IMR-90 (cell line): ENCODE data around the gene NALCN. TPM values are rescaled to one million over a fixed set of nuclear protein-coding genes. Genes with fewer than 3 reads are reported as not detected.

Experiments used
- ATAC-seq: fragments of 200-7000 bp; cut with Tn5 transposase; 2 replicates; pipeline ENCODE4 v1.9.1; 2020; ENCODE audit warnings: low read depth, mild to moderate bottlenecking, moderate library complexity
- BruUV-seq: library from RNA; stranded (reverse); fragments of 400-500 nt; replicated peaks from 2 replicates; lab custom pipeline; 2021; lab: Mats Ljungman, UMichigan
- CTCF ChIA-PET: fragments of 300-600 bp; formaldehyde crosslinking; extraction: SDS; loops from one replicate; lab custom pipeline; 2021; ENCODE audit warnings: antibody characterized with exemption; lab: Yijun Ruan, JAX
- POLR2A ChIA-PET: fragments of 300-600 bp; sonication (Branson Sonifier 250); formaldehyde crosslinking; loops from one replicate; lab custom pipeline; 2022; ENCODE audit warnings: antibody characterized with exemption; ENCODE audit not compliant: unreplicated experiment; lab: Charles Lee
- DNase-seq: peaks from one replicate; pipeline ENCODE4 v3.0.0; 2013
- H2AFZ ChIP-seq: replicated peaks from 2 replicates; pipeline ENCODE3; 2013; ENCODE audit warnings: low read length, mild to moderate bottlenecking; ENCODE audit not compliant: poor library complexity
- H2AK5ac ChIP-seq: 2 replicates; pipeline ENCODE4 v1.6.1; 2013; ENCODE audit warnings: low read depth, low read length, inconsistent platforms
- H2AK9ac ChIP-seq: replicated peaks from 2 replicates; pipeline ENCODE3; 2013; ENCODE audit warnings: mild to moderate bottlenecking, low read depth, low read length, moderate library complexity; ENCODE audit not compliant: poor library complexity
- H2BK120ac ChIP-seq: 2 replicates; pipeline ENCODE4 v1.6.1; 2013; ENCODE audit warnings: low read depth, low read length, inconsistent platforms
- H2BK15ac ChIP-seq: 3 replicates; pipeline ENCODE4 v1.6.1; 2013; ENCODE audit warnings: low read depth, low read length, inconsistent platforms
- H2BK20ac ChIP-seq: 2 replicates; pipeline ENCODE4 v1.6.1; 2013; ENCODE audit warnings: low read depth, mild to moderate bottlenecking, inconsistent platforms, low read length, moderate library complexity
- H2BK5ac ChIP-seq: 2 replicates; pipeline ENCODE4 v1.6.1; 2013; ENCODE audit warnings: mild to moderate bottlenecking, low read depth, low read length, inconsistent platforms; ENCODE audit not compliant: poor library complexity, severe bottlenecking
- H3K14ac ChIP-seq: replicated peaks from 2 replicates; pipeline ENCODE4 v1.6.1; 2013; ENCODE audit warnings: low read depth, low read length, inconsistent platforms
- H3K18ac ChIP-seq: 2 replicates; pipeline ENCODE4 v1.6.1; 2013; ENCODE audit warnings: low read depth, low read length, control low read depth
- H3K23ac ChIP-seq: 2 replicates; pipeline ENCODE4 v1.6.1; 2013; ENCODE audit warnings: low read depth, low read length, inconsistent platforms
- H3K27ac ChIP-seq: 2 replicates; pipeline ENCODE4 v1.5.1; 2013; ENCODE audit warnings: mild to moderate bottlenecking, control low read depth, low read length; ENCODE audit not compliant: insufficient read depth
- H3K27me3 ChIP-seq: 2 replicates; pipeline ENCODE4 v1.6.1; 2013; ENCODE audit warnings: low read length; ENCODE audit not compliant: control insufficient read depth, insufficient read depth
- H3K36me3 ChIP-seq: 2 replicates; pipeline ENCODE4 v1.6.1; 2013; ENCODE audit warnings: low read length, mixed read lengths; ENCODE audit not compliant: control insufficient read depth, insufficient read depth
- H3K4ac ChIP-seq: 2 replicates; pipeline ENCODE4 v1.6.1; 2013; ENCODE audit warnings: low read depth, low read length, inconsistent platforms
- H3K4me1 ChIP-seq: 2 replicates; pipeline ENCODE4 v1.6.1; 2013; ENCODE audit warnings: low read length, mixed read lengths; ENCODE audit not compliant: control insufficient read depth, insufficient read depth
- H3K4me2 ChIP-seq: 2 replicates; pipeline ENCODE4 v1.6.1; 2013; ENCODE audit warnings: low read depth, mild to moderate bottlenecking, control low read depth, low read length, moderate library complexity
- H3K4me3 ChIP-seq: 2 replicates; pipeline ENCODE4 v1.5.1; 2013; ENCODE audit warnings: low read depth, mild to moderate bottlenecking, control low read depth, low read length, moderate library complexity; ENCODE audit not compliant: insufficient read depth
- H3K56ac ChIP-seq: 2 replicates; pipeline ENCODE4 v1.6.1; 2013; ENCODE audit warnings: low read length, inconsistent platforms; ENCODE audit not compliant: insufficient read depth; ENCODE audit errors: extremely low read depth
- H3K79me1 ChIP-seq, 2 experiments: 2 replicates each; pipeline ENCODE4 v1.6.1; 2013; ENCODE audit warnings: low read length in 2 of 2, inconsistent platforms in 1 of 2, low read depth in 1 of 2
- H3K9ac ChIP-seq: 2 replicates; pipeline ENCODE4 v1.6.1; 2013; ENCODE audit warnings: low read depth, low read length, control low read depth
- H3K9me1 ChIP-seq: 2 replicates; pipeline ENCODE4 v1.6.1; 2013; ENCODE audit warnings: low read length, inconsistent platforms; ENCODE audit not compliant: insufficient read depth
- H3K9me3 ChIP-seq: 2 replicates; pipeline ENCODE4 v1.6.1; 2013; ENCODE audit warnings: low read length; ENCODE audit not compliant: control insufficient read depth, insufficient read depth
- H4K20me1 ChIP-seq: 2 replicates; pipeline ENCODE4 v1.6.1; 2013; ENCODE audit warnings: low read length, inconsistent platforms; ENCODE audit not compliant: insufficient read depth
- H4K5ac ChIP-seq: 2 replicates; pipeline ENCODE4 v1.6.1; 2013; ENCODE audit warnings: mild to moderate bottlenecking, low read depth, low read length, control low read depth
- H4K8ac ChIP-seq, 2 experiments: 2 replicates each; pipeline ENCODE4 v1.6.1; 2013; ENCODE audit warnings: low read depth in 2 of 2, low read length in 2 of 2, control low read depth in 1 of 2, inconsistent platforms in 1 of 2
- H4K91ac ChIP-seq: 2 replicates; pipeline ENCODE4 v1.6.1; 2013; ENCODE audit warnings: low read depth, low read length, inconsistent platforms; ENCODE audit not compliant: insufficient read depth
- BHLHE40 ChIP-seq: fragments of 150-350 bp; IDR thresholded peaks from 2 replicates; pipeline ENCODE4 v1.6.1; 2016; ENCODE audit warnings: mild to moderate bottlenecking, low read depth, low read length
- CEBPB ChIP-seq: IDR thresholded peaks from 2 replicates; pipeline ENCODE4 v1.6.1; 2012; ENCODE audit warnings: low read depth, low read length, improper control_type of control experiment
- CHD1 ChIP-seq: IDR thresholded peaks from 2 replicates; pipeline ENCODE4 v1.6.1; 2012; ENCODE audit warnings: low read depth, low read length, improper control_type of control experiment
- FOS ChIP-seq: fragments of 150-350 bp; IDR thresholded peaks from 2 replicates; pipeline ENCODE4 v1.6.1; 2016; ENCODE audit warnings: low read depth, low read length
- MAFK ChIP-seq: IDR thresholded peaks from 2 replicates; pipeline ENCODE4 v1.6.1; 2012; ENCODE audit warnings: low read depth, low read length, improper control_type of control experiment
- MAZ ChIP-seq: IDR thresholded peaks from 2 replicates; pipeline ENCODE4 v1.6.1; 2012; ENCODE audit warnings: low read depth, mild to moderate bottlenecking, low read length, improper control_type of control experiment, moderate library complexity, borderline replicate concordance
- MXI1 ChIP-seq: IDR thresholded peaks from 2 replicates; pipeline ENCODE4 v1.6.1; 2012; ENCODE audit warnings: low read depth, mild to moderate bottlenecking, low read length, moderate library complexity, borderline replicate concordance
- NFE2L2 ChIP-seq: fragments of 150-350 bp; IDR thresholded peaks from 2 replicates; pipeline ENCODE4 v1.6.1; 2016; ENCODE audit warnings: low read depth, mild to moderate bottlenecking, low read length
- POLR2A ChIP-seq: IDR thresholded peaks from 2 replicates; pipeline ENCODE4 v1.6.1; 2012; ENCODE audit warnings: mild to moderate bottlenecking, low read depth, low read length
- RAD21 ChIP-seq: IDR thresholded peaks from 2 replicates; pipeline ENCODE4 v1.6.1; 2012; ENCODE audit warnings: low read length, improper control_type of control experiment
- RCOR1 ChIP-seq: IDR thresholded peaks from 2 replicates; pipeline ENCODE4 v1.6.1; 2012; ENCODE audit warnings: mild to moderate bottlenecking, low read length, improper control_type of control experiment; ENCODE audit not compliant: insufficient replicate concordance
- RFX5 ChIP-seq: IDR thresholded peaks from 2 replicates; pipeline ENCODE4 v1.8.0; 2012; ENCODE audit warnings: low read depth, mild to moderate bottlenecking, low read length, moderate library complexity
- SMC3 ChIP-seq: fragments of 150-350 bp; IDR thresholded peaks from 2 replicates; pipeline ENCODE4 v1.6.1; 2016; ENCODE audit warnings: low read depth, mild to moderate bottlenecking, antibody characterized with exemption, low read length, moderate library complexity
- WGBS, 2 experiments: methylation state at CpG; one replicate each; pipeline versions ENCODE4 v1.1.5 to v1.1.7; 2013; ENCODE audit warnings: missing lambda C conversion rate in 2 of 2; ENCODE audit not compliant: insufficient read length in 1 of 2; ENCODE audit errors: extremely low coverage in 2 of 2; 5-methylcytosine and 5-hydroxymethylcytosine counted together
- dilution Hi-C: fragments of 300-500 bp; cut with HindIII; formaldehyde crosslinking; loops from one replicate; pipeline ENCODE4 v1.14.3; 2018; ENCODE audit warnings: low sequenced_read_pairs; ENCODE audit not compliant: unreplicated experiment
- in situ Hi-C: fragments of 300-500 bp; cut with MboI; formaldehyde crosslinking; loops from 3 replicates; pipeline ENCODE4 v1.14.3; 2019; ENCODE audit warnings: low sequenced_read_pairs, inconsistent platforms, mixed read lengths
- intact Hi-C: fragments of 100-400 bp; cut with micrococcal nuclease; formaldehyde crosslinking; loops from 2 replicates; pipeline ENCODE4 v1.10.0; 2022
- polyA plus RNA-seq, 3 experiments: library from polyadenylated mRNA; depleted of rRNA; stranded (reverse); fragments of >200 nt; gene quantifications; 2 replicates each; pipeline ENCODE4 v1.2.3, GENCODE V29; 2012; ENCODE audit warnings: low replicate concordance in 1 of 3
- total RNA-seq: library from RNA; depleted of rRNA; stranded (reverse); fragments of >200 nt; gene quantifications from 2 replicates; pipeline ENCODE4 v1.2.3, GENCODE V29; 2012
- TF ChIP-seq, protein P1 (sequence below): fragments of 150-350 bp; IDR thresholded peaks from 2 replicates; pipeline ENCODE4 v1.6.1; 2016; ENCODE audit warnings: low read depth, mild to moderate bottlenecking, low read length, moderate library complexity, borderline replicate concordance
- TF ChIP-seq, protein P2 (sequence below): conservative IDR thresholded peaks from 2 replicates; pipeline ENCODE4 v1.5.1; 2012; ENCODE audit warnings: mild to moderate bottlenecking, low read depth, low read length, improper control_type of control experiment

Gene NALCN
- total and polyA plus RNA-seq, 2 of the 4 experiments (the other 2 are of a cell fraction): 2.9 to 4.8 TPM

DNA sequence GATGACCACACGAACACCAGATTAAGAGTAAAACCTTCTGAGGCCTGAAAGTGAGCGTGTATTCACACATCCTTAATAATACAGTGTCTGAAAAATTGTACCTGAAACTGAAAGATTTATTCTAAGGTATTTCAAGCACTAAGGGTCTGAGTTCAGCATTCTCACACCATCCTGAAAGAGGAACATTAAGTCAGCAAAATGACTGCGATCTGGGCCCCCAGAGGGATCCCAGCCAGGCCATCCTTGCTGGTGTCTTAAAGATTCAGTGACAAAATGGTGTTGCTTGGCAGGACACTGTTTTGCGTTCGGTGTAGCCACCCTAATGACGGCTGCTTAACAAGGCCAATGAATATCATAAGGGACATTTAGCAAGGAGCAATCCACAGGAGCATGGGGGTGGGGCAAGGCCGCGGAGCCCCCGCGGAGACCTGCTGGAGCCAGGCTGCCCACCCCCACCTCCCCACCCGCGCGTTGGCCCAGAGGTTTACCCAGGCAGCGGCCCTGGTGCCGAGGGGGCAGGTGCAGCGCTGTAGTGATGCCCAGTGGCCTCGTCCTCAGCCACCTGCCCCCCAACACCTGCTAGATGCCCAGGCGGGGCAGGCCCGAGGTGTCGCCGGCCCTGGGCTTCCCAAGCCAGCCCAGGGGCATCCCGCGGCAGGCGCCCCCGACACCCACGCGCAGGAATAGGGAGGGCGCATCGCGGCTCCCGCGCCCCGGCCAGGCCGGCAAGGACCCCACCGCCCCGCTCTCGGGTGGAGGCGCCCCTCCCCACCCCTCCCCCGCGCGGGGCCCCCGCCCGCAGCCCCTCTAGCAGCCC lies 742 bp downstream of the NALCN start (continued):
- no peak for TF ChIP-seq SMC3

DNA sequence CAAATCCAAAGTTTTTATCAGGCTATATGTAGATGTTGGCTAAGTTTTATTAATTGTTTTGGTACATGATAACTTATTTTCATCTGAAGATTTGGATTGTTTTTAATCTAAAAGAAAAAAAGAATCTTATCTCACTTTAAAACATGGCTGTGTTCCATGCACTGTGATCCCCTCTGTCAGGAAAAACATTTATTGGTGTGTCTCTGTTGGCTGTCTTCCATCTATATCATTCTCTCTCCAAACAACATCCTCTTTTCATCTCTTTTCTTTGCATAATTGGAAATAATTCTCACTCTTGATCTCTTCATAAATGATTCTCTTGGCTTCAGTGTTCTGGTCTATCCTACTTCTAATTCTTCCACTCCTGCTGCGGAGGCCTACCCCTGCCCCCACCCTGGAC lies 4.2 kb downstream of the NALCN start:
- POLR2A ChIA-PET: no interaction called here
- ATAC-seq: no peak
- TF ChIP-seq, protein P1, sequence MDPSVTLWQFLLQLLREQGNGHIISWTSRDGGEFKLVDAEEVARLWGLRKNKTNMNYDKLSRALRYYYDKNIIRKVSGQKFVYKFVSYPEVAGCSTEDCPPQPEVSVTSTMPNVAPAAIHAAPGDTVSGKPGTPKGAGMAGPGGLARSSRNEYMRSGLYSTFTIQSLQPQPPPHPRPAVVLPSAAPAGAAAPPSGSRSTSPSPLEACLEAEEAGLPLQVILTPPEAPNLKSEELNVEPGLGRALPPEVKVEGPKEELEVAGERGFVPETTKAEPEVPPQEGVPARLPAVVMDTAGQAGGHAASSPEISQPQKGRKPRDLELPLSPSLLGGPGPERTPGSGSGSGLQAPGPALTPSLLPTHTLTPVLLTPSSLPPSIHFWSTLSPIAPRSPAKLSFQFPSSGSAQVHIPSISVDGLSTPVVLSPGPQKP: no peak
- TF ChIP-seq MAFK (no peak), MAZ (no peak), RFX5 (no peak), CHD1 (no peak), POLR2A (no peak), MXI1 (no peak), RAD21 (no peak), NFE2L2 (no peak), BHLHE40 (no peak), FOS (no peak), SMC3 (no peak), CEBPB (no peak), RCOR1 (no peak)
- TF ChIP-seq, protein P2, sequence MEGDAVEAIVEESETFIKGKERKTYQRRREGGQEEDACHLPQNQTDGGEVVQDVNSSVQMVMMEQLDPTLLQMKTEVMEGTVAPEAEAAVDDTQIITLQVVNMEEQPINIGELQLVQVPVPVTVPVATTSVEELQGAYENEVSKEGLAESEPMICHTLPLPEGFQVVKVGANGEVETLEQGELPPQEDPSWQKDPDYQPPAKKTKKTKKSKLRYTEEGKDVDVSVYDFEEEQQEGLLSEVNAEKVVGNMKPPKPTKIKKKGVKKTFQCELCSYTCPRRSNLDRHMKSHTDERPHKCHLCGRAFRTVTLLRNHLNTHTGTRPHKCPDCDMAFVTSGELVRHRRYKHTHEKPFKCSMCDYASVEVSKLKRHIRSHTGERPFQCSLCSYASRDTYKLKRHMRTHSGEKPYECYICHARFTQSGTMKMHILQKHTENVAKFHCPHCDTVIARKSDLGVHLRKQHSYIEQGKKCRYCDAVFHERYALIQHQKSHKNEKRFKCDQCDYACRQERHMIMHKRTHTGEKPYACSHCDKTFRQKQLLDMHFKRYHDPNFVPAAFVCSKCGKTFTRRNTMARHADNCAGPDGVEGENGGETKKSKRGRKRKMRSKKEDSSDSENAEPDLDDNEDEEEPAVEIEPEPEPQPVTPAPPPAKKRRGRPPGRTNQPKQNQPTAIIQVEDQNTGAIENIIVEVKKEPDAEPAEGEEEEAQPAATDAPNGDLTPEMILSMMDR: no peak

More for the DNA sequence above, 4.2 kb downstream of the NALCN start:
- CTCF ChIA-PET: no interaction called here
- Histone ChIP-seq H3K4ac (no peak overlapping the region), H3K4me1 (peaks cover 2% of the 10 kb centered on the region; the same call in 1 of the 2 replicates), H3K4me2 (no peak overlapping the region), H2BK15ac (no peak overlapping the region), H2AK5ac (no peak overlapping the region), H2AK9ac (no peak overlapping the region), H3K4me3 (no peak overlapping the region), H3K18ac (no peak overlapping the region), H3K23ac (no peak overlapping the region), H3K56ac (no peak overlapping the region), H2BK120ac (no peak overlapping the region), H3K27me3 (no peaks in the 10 kb centered on the region), H4K5ac (no peak overlapping the region), H2BK20ac (no peak overlapping the region), H4K20me1 (no peaks in the 10 kb centered on the region), H3K9me1 (no peaks in the 10 kb centered on the region), H3K9me3 (no peaks in the 10 kb centered on the region), H2AFZ (no peak overlapping the region), H4K8ac (no peak overlapping the region), H3K27ac (no peak overlapping the region), H4K91ac (no peak overlapping the region), H3K79me1 (no peaks in the 10 kb centered on the region), H3K14ac (no peak overlapping the region), H3K36me3 (no peaks in the 10 kb centered on the region), H2BK5ac (no peak overlapping the region), H3K9ac (no peak overlapping the region)
- BruUV-seq: no TSS peak
- intact Hi-C loops: no loop called here
- WGBS, 2 experiments: 67% methylated on average over 1 of the region's 1 CpG; no CpG with 5 or more reads in 1 of the 2 experiments
- dilution Hi-C loops: no loop called here
- in situ Hi-C loops: no loop called here
- DNase-seq: no peak
